Heart right ventricle (tissue), 16 donors: Measurements from ENCODE around the gene KIAA1191. TPM values are rescaled to one million over a fixed set of nuclear protein-coding genes. Genes with fewer than 3 reads are reported as not detected.

Source experiments
- ATAC-seq, 8 donors: fragments of 200-7000 bp; cut with Tn5 transposase; one replicate each; pipeline ENCODE4 v1.9.1; 2020; ENCODE audit warnings: mild to moderate bottlenecking in 8 of 8, moderate library complexity in 8 of 8, moderate number of reproducible peaks in 1 of 8
- DNase-seq, 2 donors: peaks; one replicate each; pipeline ENCODE4 v3.0.0-alpha.2; 2020
- H3K27ac ChIP-seq, 10 donors: fragments of 200-600 bp; sonication (generic) in 2 of 10; one replicate each; pipeline versions ENCODE4 v1.5.0 to v1.8.0; 2020 to 2022; ENCODE audit warnings: mild to moderate bottlenecking in 3 of 10
- H3K27me3 ChIP-seq, 7 donors: fragments of 200-600 bp; one replicate each; pipeline ENCODE4 v1.8.0; 2021 to 2022; ENCODE audit warnings: mild to moderate bottlenecking in 2 of 7
- H3K36me3 ChIP-seq, 9 donors: fragments of 200-600 bp; sonication (generic) in 1 of 9; one replicate each; pipeline versions ENCODE4 v1.5.0 to v1.8.0; 2020 to 2022; ENCODE audit warnings: mild to moderate bottlenecking in 2 of 9
- H3K4me1 ChIP-seq, 9 donors: fragments of 200-600 bp; sonication (generic) in 1 of 9; one replicate each; pipeline versions ENCODE4 v1.5.0 to v1.8.0; 2020 to 2022; ENCODE audit warnings: mild to moderate bottlenecking in 4 of 9
- H3K4me3 ChIP-seq, 10 donors: fragments of 200-600 bp; sonication (generic) in 2 of 10; one replicate each; pipeline versions ENCODE4 v1.5.0 to v1.8.0; 2020 to 2022; ENCODE audit warnings: mild to moderate bottlenecking in 7 of 10, moderate library complexity in 2 of 10
- H3K9me3 ChIP-seq, 11 donors: fragments of 200-600 bp in 10 of 11; sonication (generic) in 2 of 11; one replicate each; pipeline versions ENCODE4 v1.5.0 to v1.8.0; 2013 to 2022; ENCODE audit warnings: mild to moderate bottlenecking in 2 of 11, control low read depth in 1 of 11, moderate library complexity in 1 of 11
- WGBS, 2 donors: extraction: QIAGEN DNeasy Blood & Tissue Kit; methylation state at CpG; one replicate each; pipeline ENCODE4 v1.1.7; 2013; ENCODE audit warnings: inconsistent platforms in 1 of 2; 5-methylcytosine and 5-hydroxymethylcytosine counted together
- intact Hi-C, 10 donors: fragments of 100-400 bp; cut with DNase I; formaldehyde crosslinking; loops; one replicate each; pipeline versions ENCODE4 v1.11.1 to v1.14.2; 2022
- long read RNA-seq, 3 donors: library from polyadenylated mRNA; unstranded; transcript quantifications; one replicate each; pipeline ENCODE4 v2.0.0, GENCODE V29; 2020 to 2021
- polyA plus RNA-seq, 2 donors: library from polyadenylated mRNA; stranded (reverse); fragments of 200-250 nt; gene quantifications; one replicate each; pipeline ENCODE4 v1.2.3, GENCODE V29; 2013
- total RNA-seq, 10 donors: library from RNA; stranded (reverse); fragmentation: NEBNext Ultra II Directional in 3 of 10; extraction: Animal tissue kit (Norgen Biotek cat#: 25700) in 3 of 10; gene quantifications; one replicate each; pipeline versions ENCODE4 v1.2.1 to v1.2.4, GENCODE V29; 2021 to 2023
- TF ChIP-seq, protein P1 (sequence below), 9 donors: fragments of 200-600 bp; sonication (generic) in 2 of 9; IDR thresholded peaks; one replicate each; pipeline versions ENCODE4 v1.5.0 to v1.8.0; 2021 to 2022; ENCODE audit warnings: antibody characterized with exemption in 9 of 9, mild to moderate bottlenecking in 5 of 9, moderate library complexity in 1 of 9
- donor health status: Arrhythmogenic right ventricular cardiomyopathy.
- donor health status: ischemic (EF 13 %, LVEDD 7.1; RV severe dilation, severe dysfunction).
- donor health status: healthy with polysubstance abuse.
- donor health status: DM: no; HTN: yes; CAD: no.
- donor health status: DM: no; HTN: no; CAD: no.
- donor health status: ischemic (EF 25% LVEDD 6.9; RV normal size, moderate dysfunction).
- donor health status: ischemic (EF 25% LVEDD 5.7; RV mildly dilated, moderate dysfunction).
- donor health status: healthy.
- donor health status: DM: yes; HTN: yes; CAD: no.
- donor health status: Ischemic cardiomyopathy.
- donor health status: ischemic (EF 35%, LVEDD 5.7; RV mildly dilated, moderate dysfunction).
- donor health status: nonischemic (EF 11% LVEDD 7.7; RV severe dilation, severe dysfunction).
- donor health status: DM: yes; HTN: yes; CAD: no.
- donor health status: PGD.
- donor health status: ischemic (EF 29% LVEDD 5.4; RV normal size, mild dysfunction).
- donor health status: nonischemic (EF 23%, LVEDD 6.1; RV moderate dilation, normal function).

KIAA1191 gene, protein sequence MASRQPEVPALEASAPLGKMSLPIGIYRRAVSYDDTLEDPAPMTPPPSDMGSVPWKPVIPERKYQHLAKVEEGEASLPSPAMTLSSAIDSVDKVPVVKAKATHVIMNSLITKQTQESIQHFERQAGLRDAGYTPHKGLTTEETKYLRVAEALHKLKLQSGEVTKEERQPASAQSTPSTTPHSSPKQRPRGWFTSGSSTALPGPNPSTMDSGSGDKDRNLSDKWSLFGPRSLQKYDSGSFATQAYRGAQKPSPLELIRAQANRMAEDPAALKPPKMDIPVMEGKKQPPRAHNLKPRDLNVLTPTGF
- total RNA-seq (100 to 1,000 TPM in 4 of 10 donors, 10 to 100 TPM in 6; 74.9 to 121 (median 91.9) TPM), polyA plus RNA-seq (10 to 100 TPM; 38.8 to 45.1 TPM)
- long read RNA-seq, donor 1, transcript KIAA1191-201 (9 exons, 2,991 nt), result major isoform, 49 of 73 reads
- long read RNA-seq, donor 1, partial matches to known transcripts, result 1 of 73 reads
- long read RNA-seq, donor 1, other reads (novel, unspliced or antisense), result 19 of 73 reads
- long read RNA-seq, donor 2, transcript KIAA1191-201 (9 exons, 2,991 nt), result major isoform, 45 of 95 reads
- long read RNA-seq, donor 2, transcript KIAA1191-210 (8 exons, 1,243 nt), result minor isoform, 6 of 95 reads
- long read RNA-seq, donor 2, partial matches to known transcripts, result 7 of 95 reads
- long read RNA-seq, donor 2, other reads (novel, unspliced or antisense), result 33 of 95 reads
- long read RNA-seq, donor 3, transcript KIAA1191-201 (9 exons, 2,991 nt), result major isoform, 68 of 126 reads
- long read RNA-seq, donor 3, transcript KIAA1191-210 (8 exons, 1,243 nt), result minor isoform, 9 of 126 reads
- long read RNA-seq, donor 3, partial matches to known transcripts, result 28 of 126 reads
- long read RNA-seq, donor 3, other reads (novel, unspliced or antisense), result 17 of 126 reads

DNA sequence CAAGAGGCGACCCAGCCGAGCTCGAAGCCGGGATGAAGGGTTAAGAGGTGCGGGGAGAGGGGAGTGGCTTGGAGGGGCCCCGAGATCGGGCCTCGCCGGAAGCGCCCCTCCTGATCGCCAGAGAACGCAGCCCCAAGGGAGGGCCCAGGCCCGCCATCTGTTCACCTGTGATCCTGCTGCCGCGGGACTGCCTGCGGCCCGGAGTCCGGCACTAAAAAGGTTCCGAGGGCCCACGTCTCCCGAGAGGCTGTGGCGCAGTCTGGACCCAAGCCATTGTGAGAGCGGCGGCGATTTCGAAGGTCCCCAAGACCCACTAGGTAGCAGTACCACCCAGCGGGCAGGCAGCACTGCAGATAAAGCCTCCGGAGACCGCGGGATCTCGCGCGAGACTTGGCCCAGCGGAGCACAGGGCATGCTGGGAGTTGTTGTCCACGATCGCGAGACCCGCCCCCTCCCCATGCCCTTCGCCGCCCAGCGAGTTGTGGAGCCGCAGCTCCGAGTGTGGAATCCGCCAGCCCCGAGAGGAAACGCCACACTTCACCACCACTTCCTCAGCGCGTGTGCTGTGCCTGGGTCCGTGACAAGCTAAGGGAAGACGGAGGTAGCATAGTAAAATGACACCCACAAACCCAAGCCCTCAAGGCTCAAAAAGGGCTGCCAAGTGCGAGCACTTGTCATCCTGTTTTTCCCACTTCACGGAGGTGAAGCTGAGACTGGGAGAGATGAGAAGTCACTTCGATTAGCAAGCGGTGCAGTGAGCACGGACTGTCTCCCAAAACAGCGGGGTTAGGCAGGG is at the start of gene KIAA1191:
KIAA1191 (minus strand) TSS at position 328 of the 796 bp plus-strand sequence. CDS start 2,256 bp downstream, outside the sequence.
- TF ChIP-seq, protein P1, sequence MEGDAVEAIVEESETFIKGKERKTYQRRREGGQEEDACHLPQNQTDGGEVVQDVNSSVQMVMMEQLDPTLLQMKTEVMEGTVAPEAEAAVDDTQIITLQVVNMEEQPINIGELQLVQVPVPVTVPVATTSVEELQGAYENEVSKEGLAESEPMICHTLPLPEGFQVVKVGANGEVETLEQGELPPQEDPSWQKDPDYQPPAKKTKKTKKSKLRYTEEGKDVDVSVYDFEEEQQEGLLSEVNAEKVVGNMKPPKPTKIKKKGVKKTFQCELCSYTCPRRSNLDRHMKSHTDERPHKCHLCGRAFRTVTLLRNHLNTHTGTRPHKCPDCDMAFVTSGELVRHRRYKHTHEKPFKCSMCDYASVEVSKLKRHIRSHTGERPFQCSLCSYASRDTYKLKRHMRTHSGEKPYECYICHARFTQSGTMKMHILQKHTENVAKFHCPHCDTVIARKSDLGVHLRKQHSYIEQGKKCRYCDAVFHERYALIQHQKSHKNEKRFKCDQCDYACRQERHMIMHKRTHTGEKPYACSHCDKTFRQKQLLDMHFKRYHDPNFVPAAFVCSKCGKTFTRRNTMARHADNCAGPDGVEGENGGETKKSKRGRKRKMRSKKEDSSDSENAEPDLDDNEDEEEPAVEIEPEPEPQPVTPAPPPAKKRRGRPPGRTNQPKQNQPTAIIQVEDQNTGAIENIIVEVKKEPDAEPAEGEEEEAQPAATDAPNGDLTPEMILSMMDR (IDR thresholded peaks at IDR 0.05), result peak in 6 of 9 donors; percentile 8 to 58 (median 40)
- peak; percentile 96 to 97 for DNase-seq
- H3K4me1 ChIP-seq, result peaks cover 0 to 39% (median 28%) of the 10 kb centered on the region in 9 donors
- no peaks in the 10 kb centered on the region for H3K9me3 ChIP-seq
- peak; percentile 94 to 98 (median 98) for ATAC-seq
- intact Hi-C loops, result loop anchor here in 2 of 10 donors (2.0 to 5.0 kb wide), 4 partner anchors 27 to 86 kb away; partner anchors contain the start of genes CLTB (in 1 of the 2), FAF2 (in 1 of the 2), HIGD2A (in 1 of the 2) and NOP16 (in 1 of the 2)
- peak within 1 kb of the TSS; percentile 58 to 100 (median 95) for H3K4me3 ChIP-seq
- peak within 1 kb of the TSS in 9 of 10 donors; percentile 60 to 94 (median 86) for H3K27ac ChIP-seq
- H3K36me3 ChIP-seq, result peaks cover 0 to 31% (median 3%) of the 10 kb centered on the region in 9 donors
- H3K27me3 ChIP-seq, result peaks cover 0 to 21% (median 0%) of the 10 kb centered on the region in 7 donors
- 1% methylated on average over 56 of the region's 56 CpGs for WGBS, 2 donors

DNA sequence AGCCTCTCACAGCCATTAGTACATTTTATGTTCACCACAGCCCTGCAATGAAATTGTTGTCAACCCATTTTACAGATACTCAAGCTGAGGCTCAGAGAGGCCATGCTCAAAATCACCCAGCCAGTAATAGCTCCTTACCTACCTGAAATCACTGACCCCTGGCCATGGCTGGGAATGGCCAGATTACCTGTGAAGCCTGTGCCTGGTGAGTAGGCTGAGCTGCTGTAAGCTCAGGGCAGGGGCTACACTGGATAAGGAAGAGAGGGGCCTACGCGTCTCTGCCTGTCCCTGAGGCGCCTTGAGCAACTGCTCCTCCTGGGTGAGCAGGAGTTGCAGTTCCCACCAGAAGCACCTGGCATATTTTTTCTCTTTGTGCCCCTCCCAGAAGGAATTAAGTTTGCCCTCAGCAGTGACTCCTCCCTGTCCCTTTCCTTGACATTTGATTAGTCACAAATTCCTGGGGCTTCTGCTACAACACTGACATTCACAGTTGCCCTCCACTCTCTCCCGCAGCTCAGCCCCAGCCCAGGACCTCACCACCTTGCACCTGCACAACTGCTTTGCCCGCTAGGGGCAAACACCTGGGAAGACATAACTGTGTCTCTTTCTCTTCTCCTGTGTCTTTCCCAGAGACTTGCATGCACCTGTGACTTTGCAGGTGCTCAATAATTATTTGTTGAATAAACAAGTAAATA is 49.1 kb upstream of the KIAA1191 start:
- no peak for ATAC-seq
- intact Hi-C loops, result loop anchor here in 7 of 10 donors (10.0 kb wide), 4 partner anchors 124 to 534 kb away; partner anchors contain the start of genes RNF44 (in 5 of the 7) and CDHR2 (in 1 of the 7)
- 92 to 96% methylated on average over 5 of the region's 5 CpGs for WGBS, 2 donors

DNA sequence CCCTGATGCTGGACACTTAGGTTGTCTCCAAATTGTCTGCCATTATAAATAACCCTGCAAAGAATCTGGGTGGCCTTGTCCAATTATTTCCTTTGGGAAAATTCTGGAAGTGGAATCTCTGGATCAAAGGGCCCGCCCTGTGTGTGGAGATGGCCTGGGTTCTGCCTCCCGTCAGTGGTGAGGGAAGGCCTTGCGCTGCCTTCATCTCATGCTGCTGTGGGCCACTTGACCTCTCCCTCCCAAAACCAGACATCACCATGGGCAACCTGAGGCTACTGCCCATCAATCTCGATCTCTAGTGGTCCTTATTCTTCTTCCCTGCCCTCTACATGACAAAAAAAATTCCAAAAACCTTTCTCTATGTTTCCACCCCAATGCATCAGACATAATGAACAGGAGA is 48.2 kb upstream of the KIAA1191 start:
- no peaks in the 10 kb centered on the region for H3K27me3 ChIP-seq
- no peak for ATAC-seq
- intact Hi-C loops, result loop anchor here in 7 of 10 donors (10.0 kb wide), 4 partner anchors 125 to 535 kb away; partner anchors contain the start of genes RNF44 (in 5 of the 7) and CDHR2 (in 1 of the 7)
- no peak for DNase-seq
- H3K27ac ChIP-seq, result no peak overlapping the region
- peaks cover 0 to 71% (median 28%) of the 10 kb centered on the region in 9 donors for H3K36me3 ChIP-seq
- 86 to 93% methylated on average over 4 of the region's 4 CpGs for WGBS, 2 donors
- TF ChIP-seq, protein P1 (IDR thresholded peaks at IDR 0.05), result no peak
- no peaks in the 10 kb centered on the region for H3K9me3 ChIP-seq
- H3K4me3 ChIP-seq, result no peak overlapping the region
- peaks cover 17 to 60% (median 56%) of the 10 kb centered on the region in 9 donors for H3K4me1 ChIP-seq

More for the DNA sequence above, 49.1 kb upstream of the KIAA1191 start:
- no peak for DNase-seq
- Histone ChIP-seq H3K4me1 (peaks cover 22 to 69% (median 62%) of the 10 kb centered on the region in 9 donors), H3K36me3 (peaks cover 0 to 63% (median 21%) of the 10 kb centered on the region in 9 donors), H3K27me3 (no peaks in the 10 kb centered on the region), H3K4me3 (no peak overlapping the region), H3K27ac (peak overlapping the region in 2 of 10 donors; percentile 0 to 23), H3K9me3 (no peaks in the 10 kb centered on the region)
- TF ChIP-seq, protein P1 (IDR thresholded peaks at IDR 0.05), result no peak
